ENCODE data around the gene MPZL2.

The MPZL2 gene

DNA sequence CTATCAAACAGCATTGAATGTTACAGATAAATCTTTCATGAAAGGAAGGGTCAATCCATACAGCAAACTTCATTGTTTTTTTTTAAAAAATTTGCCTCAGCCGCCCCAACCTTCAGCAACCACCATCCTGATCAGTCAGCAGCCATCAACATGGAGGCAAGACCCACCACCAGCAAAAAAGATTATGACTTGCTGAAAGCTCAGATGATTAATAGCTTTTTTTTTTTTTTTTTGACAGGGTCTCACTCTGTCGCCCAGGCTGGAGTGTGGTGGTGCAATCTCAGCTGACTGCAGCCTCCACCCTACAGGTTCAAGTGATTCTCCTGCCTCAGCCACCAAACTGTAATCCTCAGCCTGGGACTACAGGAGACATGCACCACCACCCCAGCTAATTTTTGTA is 22.4 kb upstream of the MPZL2 start:
- Histone ChIP-seq H3K4me1 (ENCODE audit: insufficient read depth, low read length, poor library complexity, severe bottlenecking) (peaks cover 3% of the 10 kb centered on the region), H3K79me2 (ENCODE audit: insufficient read depth, low read length) (no peaks in the 10 kb centered on the region), H3K9ac (ENCODE audit: low read depth, low read length, poor library complexity, severe bottlenecking) (no peak overlapping the region), H3K27me3 (ENCODE audit: insufficient read depth, low read length, poor library complexity, severe bottlenecking) (no peaks in the 10 kb centered on the region), H3K4me3 (ENCODE audit: low read length, poor library complexity, severe bottlenecking) (no peak overlapping the region), H3K4me2 (ENCODE audit: low read depth, low read length, poor library complexity, severe bottlenecking) (no peak overlapping the region), H3K36me3 (ENCODE audit: insufficient read depth, low read length) (no peaks in the 10 kb centered on the region), H3K9me2 (replicated peaks; ENCODE audit: low read depth, low read length) (no peaks in the 10 kb centered on the region), H3F3A (ENCODE audit: low read depth) (no peaks in the 10 kb centered on the region), H3K9me3 (ENCODE audit: insufficient read depth, low read depth, low read length) (no peaks in the 10 kb centered on the region), H4K20me1 (ENCODE audit: insufficient read depth, low read length, poor library complexity, severe bottlenecking) (no peaks in the 10 kb centered on the region), H2AFZ (ENCODE audit: low read length) (no peak overlapping the region)
- TF ChIP-seq, protein P1, sequence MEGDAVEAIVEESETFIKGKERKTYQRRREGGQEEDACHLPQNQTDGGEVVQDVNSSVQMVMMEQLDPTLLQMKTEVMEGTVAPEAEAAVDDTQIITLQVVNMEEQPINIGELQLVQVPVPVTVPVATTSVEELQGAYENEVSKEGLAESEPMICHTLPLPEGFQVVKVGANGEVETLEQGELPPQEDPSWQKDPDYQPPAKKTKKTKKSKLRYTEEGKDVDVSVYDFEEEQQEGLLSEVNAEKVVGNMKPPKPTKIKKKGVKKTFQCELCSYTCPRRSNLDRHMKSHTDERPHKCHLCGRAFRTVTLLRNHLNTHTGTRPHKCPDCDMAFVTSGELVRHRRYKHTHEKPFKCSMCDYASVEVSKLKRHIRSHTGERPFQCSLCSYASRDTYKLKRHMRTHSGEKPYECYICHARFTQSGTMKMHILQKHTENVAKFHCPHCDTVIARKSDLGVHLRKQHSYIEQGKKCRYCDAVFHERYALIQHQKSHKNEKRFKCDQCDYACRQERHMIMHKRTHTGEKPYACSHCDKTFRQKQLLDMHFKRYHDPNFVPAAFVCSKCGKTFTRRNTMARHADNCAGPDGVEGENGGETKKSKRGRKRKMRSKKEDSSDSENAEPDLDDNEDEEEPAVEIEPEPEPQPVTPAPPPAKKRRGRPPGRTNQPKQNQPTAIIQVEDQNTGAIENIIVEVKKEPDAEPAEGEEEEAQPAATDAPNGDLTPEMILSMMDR (conservative IDR thresholded peaks at IDR 0.05; ENCODE audit: low read length) = no peak
- no peak for TF ChIP-seq EZH2phosphoT487 (IDR thresholded peaks at IDR 0.05; ENCODE audit: borderline replicate concordance)

DNA sequence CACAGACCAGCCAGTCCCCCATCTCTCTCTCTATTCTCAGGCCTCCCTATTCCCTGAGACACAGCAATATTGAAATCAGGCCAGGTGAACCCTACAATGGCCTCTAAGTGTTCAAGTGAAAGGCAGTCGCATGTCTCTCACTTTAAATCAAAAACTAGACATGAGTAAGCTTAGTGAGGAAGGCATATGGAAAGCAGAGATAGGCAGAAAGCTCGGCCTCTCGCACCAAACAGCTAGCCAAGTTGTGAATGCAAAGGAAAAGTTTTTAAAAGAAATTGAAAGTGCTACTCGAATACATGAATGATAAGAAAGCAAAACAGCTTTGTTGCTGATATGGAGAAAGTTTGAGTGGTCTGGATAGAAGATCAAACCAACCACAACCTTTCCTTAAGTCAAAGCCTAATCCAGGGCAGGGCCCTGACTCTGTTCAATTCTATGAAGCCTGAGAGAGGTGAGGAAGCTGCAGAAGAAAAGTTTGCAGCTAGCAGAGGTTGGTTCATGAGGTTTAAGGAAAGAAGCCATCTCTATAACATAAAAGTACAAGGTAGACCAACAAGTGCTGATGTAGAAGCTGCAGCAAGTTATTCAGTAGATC is 19.8 kb upstream of the MPZL2 start:
- Histone ChIP-seq H3K27me3 (ENCODE audit: insufficient read depth, low read length, poor library complexity, severe bottlenecking) (no peaks in the 10 kb centered on the region), H3K9me3 (ENCODE audit: insufficient read depth, low read depth, low read length) (no peaks in the 10 kb centered on the region), H3K79me2 (ENCODE audit: insufficient read depth, low read length) (no peaks in the 10 kb centered on the region), H3K9ac (ENCODE audit: low read depth, low read length, poor library complexity, severe bottlenecking) (no peak overlapping the region), H3K4me3 (ENCODE audit: low read length, poor library complexity, severe bottlenecking) (no peak overlapping the region), H3F3A (ENCODE audit: low read depth) (no peaks in the 10 kb centered on the region), H3K36me3 (ENCODE audit: insufficient read depth, low read length) (no peaks in the 10 kb centered on the region), H3K4me2 (ENCODE audit: low read depth, low read length, poor library complexity, severe bottlenecking) (no peak overlapping the region), H3K4me1 (ENCODE audit: insufficient read depth, low read length, poor library complexity, severe bottlenecking) (peaks cover 8% of the 10 kb centered on the region), H3K9me2 (replicated peaks; ENCODE audit: low read depth, low read length) (no peaks in the 10 kb centered on the region), H2AFZ (ENCODE audit: low read length) (no peak overlapping the region), H4K20me1 (ENCODE audit: insufficient read depth, low read length, poor library complexity, severe bottlenecking) (no peaks in the 10 kb centered on the region)
- TF ChIP-seq, protein P1 (conservative IDR thresholded peaks at IDR 0.05; ENCODE audit: low read length) = no peak

GRCh38 chr11:118283037-118283636 is 19.0 kb upstream of the MPZL2 start:
- Histone ChIP-seq H3K27me3 (ENCODE audit: insufficient read depth, low read length, poor library complexity, severe bottlenecking) (no peaks in the 10 kb centered on the region), H3K9me3 (ENCODE audit: insufficient read depth, low read depth, low read length) (no peaks in the 10 kb centered on the region), H3K9ac (ENCODE audit: low read depth, low read length, poor library complexity, severe bottlenecking) (no peak overlapping the region), H3K79me2 (ENCODE audit: insufficient read depth, low read length) (no peaks in the 10 kb centered on the region), H3K4me2 (ENCODE audit: low read depth, low read length, poor library complexity, severe bottlenecking) (no peak overlapping the region), H3F3A (ENCODE audit: low read depth) (no peaks in the 10 kb centered on the region), H3K36me3 (ENCODE audit: insufficient read depth, low read length) (no peaks in the 10 kb centered on the region), H3K4me1 (ENCODE audit: insufficient read depth, low read length, poor library complexity, severe bottlenecking) (peaks cover 8% of the 10 kb centered on the region), H3K4me3 (ENCODE audit: low read length, poor library complexity, severe bottlenecking) (no peak overlapping the region), H2AFZ (ENCODE audit: low read length) (no peak overlapping the region), H4K20me1 (ENCODE audit: insufficient read depth, low read length, poor library complexity, severe bottlenecking) (no peaks in the 10 kb centered on the region), H3K9me2 (replicated peaks; ENCODE audit: low read depth, low read length) (no peaks in the 10 kb centered on the region)
- no peak for TF ChIP-seq EZH2phosphoT487 (IDR thresholded peaks at IDR 0.05; ENCODE audit: borderline replicate concordance)
- TF ChIP-seq, protein P1 (conservative IDR thresholded peaks at IDR 0.05; ENCODE audit: low read length) = no peak

Measured in Loucy (cell line).